ENCODE data around the gene RHBDD3.

DNA sequence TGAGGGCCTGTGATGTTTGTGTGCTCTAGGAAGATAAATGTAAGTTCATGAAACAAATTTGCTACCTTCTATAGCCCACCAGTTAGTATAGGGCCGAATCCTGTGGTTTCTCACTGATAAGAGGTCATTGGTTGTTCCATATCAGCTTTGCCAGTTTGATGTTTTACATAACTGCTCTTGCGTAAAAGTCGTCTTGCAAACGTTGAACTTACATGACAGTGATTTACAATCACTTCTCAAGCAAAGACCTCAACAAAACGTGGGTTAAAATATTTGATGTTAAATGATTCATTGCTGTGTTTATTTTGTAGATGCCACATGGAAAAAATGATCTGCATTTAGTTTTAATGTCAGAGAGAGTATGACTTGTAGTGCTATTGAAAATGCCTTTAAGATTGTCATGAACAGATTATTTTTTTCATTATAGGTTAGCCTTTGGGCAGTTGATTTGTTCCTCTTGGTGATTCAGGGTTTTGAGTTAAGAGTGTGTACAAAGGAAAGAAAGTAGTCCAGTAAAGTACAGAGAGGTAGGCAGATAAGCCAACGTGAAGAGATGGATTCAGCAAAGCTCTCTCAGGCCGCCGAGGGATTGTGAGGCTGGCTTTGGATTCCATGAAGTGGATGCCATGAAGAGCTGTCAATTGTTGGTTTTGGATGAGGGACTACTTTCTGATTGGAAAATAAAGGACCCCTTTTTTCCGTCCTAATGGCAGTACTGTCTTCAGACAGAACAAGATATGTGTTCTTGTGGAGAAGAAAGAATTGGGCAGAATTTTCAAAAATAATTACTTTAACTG lies 2.9 kb upstream of the RHBDD3 start:
- TF ChIP-seq, protein P1, sequence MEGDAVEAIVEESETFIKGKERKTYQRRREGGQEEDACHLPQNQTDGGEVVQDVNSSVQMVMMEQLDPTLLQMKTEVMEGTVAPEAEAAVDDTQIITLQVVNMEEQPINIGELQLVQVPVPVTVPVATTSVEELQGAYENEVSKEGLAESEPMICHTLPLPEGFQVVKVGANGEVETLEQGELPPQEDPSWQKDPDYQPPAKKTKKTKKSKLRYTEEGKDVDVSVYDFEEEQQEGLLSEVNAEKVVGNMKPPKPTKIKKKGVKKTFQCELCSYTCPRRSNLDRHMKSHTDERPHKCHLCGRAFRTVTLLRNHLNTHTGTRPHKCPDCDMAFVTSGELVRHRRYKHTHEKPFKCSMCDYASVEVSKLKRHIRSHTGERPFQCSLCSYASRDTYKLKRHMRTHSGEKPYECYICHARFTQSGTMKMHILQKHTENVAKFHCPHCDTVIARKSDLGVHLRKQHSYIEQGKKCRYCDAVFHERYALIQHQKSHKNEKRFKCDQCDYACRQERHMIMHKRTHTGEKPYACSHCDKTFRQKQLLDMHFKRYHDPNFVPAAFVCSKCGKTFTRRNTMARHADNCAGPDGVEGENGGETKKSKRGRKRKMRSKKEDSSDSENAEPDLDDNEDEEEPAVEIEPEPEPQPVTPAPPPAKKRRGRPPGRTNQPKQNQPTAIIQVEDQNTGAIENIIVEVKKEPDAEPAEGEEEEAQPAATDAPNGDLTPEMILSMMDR (IDR thresholded peaks at IDR 0.05), result no peak
- no peak for TF ChIP-seq POLR2A (IDR thresholded peaks at IDR 0.05)
